CD4-positive, alpha-beta T cell treated with Interleukin-21 for 1 hour (primary cell): ENCODE measurements around the gene ADAMTS2.

Experiments
- DNase-seq: peaks from one replicate; pipeline ENCODE4 v3.0.0-alpha.2; 2020

The ADAMTS2 gene

DNA sequence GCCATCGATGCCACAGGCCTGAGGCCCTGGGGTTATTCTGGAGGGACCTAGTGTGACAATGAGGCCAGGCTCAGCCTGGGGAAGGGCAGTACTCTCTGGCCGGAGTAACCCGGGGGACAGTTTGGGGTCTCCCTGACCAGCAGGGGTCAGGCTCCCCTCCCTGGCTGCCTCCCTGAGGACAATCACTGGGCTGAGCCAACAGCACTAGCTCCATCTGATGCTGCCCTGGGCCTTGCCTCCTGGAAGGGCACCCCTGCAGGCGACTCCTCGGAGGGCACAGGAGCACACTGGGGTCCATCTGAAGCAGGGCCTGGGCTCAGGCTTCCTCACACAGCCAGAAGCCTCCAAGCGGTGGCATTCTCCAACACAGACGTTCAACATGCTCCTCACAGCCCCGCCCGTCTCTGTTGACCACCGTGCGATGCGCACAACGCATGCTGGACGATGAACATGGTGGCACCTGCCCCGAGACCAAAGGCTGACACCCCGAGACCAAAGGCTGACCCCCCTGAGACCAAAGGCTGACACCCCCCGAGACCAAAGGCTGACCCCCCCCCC lies 68.3 kb downstream of the ADAMTS2 start:
- DNase-seq = no peak

DNA sequence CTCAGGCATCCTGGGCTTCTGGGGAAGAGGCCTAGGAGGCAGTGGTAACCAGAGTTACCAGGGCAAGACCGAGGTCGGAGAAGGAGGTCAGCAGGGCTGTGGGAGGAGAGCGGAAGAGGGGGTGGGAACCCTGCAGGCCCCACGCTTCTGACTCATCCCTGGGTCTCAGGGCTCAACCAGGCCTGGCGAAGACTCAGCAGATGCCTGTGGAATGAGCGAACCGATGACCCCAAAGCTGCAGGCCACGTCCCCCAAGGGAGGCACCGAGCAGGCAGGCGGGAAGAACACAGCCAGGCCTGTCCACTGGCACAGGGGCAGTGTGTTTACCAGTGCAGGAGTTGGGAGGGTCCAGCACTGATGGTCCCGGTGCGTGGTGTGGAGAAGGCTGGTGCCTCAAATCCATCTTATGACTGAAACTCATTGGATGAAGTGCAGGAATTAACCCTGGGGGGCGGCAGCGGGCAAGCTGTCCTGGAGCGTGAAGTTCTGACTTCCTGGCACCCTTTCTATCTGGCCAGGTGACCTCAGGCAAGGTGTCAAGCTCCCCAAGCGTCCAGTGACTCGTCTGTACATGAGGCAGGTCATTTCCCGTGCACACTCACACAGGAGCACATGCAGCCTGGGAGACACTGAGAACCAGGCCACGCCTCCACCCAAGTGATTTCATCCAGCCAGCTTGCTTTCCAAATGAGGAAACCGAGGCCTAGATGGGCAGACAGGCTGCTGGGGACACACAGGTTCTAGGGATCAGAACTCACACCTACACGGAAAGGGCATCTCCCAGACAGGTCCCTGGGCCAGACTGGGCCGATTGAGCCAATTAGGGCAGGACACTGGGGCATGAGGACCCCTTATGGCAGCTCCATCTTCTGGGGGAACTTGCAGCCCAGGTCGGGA lies 69.1 kb downstream of the ADAMTS2 start:
- no peak for DNase-seq

DNA sequence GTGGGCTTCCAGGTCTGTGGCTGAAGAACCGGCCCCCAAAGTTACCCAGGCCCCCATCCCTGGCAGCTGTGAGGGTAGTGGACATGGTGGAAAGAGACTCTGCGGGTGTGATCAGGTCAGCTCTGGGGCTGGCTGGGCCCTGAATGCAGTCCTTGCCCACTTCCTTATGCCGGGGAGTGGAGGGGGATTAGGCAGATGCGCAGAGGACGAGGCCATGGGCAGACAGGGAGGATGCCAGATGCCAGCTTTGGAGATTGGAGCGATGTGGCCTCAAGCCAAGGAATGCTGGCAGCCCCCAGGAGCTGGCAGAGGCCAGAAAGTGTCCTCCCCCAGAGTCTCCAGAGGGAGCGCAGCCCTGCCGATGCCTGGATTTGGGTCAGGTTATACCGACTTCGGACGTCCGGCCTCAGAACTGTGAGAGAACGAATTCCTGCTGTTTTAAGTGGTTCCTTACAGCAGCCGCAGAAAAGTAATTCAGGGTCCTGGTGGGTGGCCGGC lies 69.8 kb downstream of the ADAMTS2 start:
- DNase-seq = no peak

DNA sequence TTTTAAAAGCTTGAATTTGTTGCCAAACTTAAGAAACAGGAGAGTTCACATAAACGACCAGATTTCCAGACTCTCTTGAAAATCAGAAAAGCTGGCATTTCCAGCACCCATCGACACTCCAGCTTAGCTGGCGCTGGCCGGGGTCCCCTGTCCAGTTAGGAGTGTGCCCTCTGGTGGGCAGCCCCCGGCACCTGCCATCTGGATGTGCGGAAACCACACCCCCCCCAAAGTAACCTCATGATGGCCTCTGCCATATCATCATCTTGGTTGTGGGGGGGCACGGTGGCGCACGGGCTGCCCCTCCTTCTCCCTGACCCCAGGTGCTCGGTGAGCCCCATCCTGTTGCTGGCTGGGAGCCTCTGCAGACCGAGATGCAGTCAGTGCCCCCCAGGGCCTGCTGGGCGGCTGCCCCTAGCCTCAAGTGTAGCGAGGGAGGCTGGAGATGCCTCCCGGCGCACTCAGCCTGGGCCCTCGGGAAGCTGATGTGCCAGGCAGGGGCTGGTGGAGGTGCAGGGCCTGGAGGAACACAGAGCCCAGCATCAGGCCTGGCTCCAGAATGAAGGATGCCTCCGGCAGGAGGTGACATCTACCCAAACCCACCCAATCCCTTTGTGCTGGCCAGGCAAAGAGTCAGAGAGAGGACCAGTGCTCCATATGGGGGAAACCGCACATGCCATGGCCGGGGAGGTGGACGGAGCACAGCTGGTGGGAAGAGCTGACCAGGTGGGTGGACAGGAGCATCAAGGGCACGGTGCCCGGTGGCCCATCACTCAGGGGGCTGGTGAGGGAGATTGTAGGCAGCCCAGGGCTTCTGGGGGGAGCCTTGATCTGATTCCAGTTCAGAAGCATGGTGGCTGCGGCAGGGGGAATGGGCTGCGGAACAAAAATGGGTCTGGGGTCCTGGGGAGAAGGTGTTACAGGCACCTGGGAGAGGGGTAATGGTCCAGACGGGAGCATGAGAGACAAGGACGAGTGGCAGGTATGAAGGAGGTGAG lies 70.6 kb downstream of the ADAMTS2 start:
- no peak for DNase-seq

DNA sequence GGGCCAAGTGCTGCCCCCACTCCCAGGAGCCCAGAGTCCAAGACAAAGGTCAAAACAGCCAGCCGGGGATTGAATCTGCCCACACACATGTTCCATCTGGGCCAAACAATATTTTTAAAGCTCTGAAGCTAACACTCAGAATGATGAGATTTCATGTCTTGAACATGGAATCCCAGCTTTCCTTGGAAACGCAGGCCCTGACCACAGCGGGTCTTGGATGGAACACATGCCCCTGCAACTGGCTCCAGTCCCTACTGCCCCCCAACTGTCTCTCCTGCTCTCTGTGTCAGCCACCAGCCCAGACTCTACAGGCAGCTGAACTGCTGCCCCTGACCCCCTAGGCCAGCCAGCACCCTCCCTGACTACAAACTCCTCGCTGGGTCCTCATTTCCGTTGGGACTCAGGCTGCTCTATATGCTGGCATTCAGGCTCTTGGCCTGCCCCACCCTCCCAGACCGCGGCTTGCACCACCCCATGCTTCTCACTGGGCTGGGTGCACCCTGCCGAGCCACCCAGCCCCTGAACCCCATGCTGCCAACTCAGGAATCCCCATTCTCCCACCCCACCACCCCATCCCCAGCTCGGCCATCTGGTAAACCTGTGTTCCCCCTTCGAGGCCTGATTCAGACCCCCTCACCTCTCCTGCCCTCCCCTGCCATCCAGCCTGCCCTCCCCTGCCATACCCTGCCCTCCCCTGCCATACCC lies 71.7 kb downstream of the ADAMTS2 start:
- DNase-seq = no peak

DNA sequence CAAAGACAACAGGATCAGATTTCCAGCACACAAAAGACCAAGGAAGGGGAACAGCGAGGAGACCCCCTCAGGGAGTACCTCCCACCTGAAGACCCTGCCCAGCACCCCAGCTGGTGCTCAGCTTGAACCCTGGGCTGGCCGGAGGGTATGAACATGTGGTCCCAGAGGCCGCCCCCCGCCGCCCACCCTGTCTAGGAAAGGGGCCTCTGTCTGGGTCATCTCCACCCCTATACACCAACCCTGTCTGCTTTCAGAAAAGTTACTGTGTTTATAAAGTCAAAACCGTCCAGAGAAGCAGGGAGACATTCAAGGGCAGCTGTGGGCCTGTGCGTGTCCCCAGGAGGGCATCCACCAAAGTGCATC lies 72.2 kb downstream of the ADAMTS2 start:
- no peak for DNase-seq

DNA sequence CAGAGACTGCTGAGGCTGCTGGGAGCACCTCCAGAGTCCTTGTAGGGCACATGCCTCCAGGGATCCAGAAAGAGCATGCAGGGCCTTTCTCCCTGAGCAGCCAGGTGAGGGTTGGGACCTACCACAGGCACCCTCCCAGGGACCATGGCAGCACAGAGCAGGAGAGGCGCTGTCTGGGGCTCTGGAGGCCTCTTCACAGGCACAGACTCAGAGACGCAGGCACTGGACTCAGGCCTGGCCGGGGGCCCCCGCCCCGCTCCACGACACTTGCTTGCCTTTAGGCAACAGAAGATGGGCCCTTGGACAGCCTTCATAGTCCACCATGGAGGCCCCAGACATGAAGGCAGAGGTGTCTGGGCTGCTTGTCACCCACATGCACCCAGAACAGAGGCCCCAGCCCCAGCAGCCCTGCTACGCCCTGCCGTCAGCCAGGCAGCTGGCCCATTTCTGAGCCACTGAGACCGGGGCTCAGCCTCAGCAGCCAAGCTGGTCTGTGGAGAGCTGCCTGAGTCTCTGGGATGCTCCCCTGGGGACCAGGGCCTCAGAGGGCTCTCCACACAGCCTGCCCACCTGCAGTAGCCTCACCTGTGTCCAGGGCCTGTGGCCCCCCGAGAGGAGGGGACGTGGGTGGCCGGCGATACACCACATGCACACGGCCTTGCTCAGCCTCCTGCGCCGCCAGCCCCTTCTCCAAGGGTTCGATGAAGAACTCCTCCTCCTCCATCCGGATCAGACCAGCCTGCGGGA lies 72.8 kb downstream of the ADAMTS2 start:
- DNase-seq = no peak

DNA sequence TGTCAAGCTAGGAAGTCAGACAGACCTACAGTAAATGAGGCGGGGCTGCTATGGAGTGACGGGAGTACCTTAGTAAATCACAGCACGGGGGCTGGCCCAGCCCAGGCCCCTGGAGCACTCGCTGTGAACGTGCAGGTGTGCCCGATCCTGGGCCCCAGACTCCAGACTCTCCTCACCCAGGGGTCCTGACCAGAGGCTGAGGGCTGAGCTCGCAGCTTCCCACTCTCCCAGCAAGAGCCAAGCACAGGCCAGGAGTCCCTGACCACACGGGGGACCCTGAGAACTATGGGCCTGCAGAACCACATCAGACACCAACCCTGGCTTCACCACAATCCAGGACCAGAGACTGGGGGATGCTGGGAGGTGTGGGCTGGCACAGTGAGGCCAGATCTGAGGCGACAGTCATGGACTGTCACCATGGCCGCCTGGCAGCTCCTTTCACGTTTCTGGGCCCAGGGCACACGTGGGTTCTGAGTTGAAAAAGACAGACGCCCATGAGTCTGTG lies 73.4 kb downstream of the ADAMTS2 start:
- DNase-seq = no peak

DNA sequence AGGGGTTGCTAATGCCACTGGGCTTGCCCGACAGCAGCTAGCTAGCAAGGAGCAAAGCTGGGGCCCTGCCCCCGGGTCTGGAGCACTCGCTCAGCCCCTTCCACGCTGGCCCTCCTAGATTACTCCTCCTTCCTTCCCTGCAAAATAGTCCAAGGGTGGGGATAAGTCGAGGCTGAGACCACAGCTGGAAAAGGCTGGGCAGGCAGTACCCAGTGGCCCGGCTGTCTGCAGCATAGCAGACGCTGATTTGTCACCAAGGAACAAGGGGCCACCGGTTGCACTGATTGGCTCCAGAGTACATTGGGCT lies 73.9 kb downstream of the ADAMTS2 start:
- DNase-seq = no peak

DNA sequence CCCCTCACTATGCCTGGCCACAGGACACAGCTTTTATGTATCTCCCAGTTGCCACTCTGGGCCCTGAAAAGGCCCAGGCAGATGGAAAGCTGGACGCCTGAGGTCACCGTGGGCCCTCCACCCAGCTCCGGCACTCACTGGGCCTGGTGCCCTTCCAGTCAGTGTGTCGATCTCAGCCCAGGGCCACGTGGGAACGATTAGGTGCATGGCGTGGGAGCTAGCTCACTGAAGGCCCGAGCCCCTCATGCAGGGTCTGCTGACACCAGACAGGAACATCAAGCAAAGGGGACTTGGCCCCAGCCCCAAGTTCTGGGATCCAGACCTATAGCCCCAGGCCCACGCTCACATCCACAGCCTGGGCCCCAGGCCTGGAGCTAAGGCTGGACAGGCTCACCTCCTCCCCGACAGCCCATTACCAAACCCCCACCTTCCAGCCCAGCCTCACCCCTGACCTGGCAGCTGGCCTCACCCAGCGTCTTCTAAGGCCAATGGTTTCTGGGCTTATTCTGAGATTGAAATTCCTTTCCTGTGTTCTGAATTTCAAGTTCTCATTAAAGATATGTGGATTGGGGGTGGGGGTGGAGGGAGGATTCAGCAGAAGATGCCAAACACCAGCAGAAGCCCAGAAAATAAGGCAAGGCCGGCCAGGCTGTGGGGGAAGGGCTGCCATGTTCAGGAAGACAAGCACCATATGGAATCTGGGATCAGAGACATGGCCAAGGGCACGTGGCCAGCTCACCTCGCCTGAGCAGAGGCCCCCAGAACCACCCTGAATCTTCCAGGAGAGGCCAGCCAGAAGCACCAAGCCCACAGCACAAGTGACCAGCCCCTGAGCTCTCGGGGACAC lies 74.5 kb downstream of the ADAMTS2 start:
- DNase-seq = no peak

DNA sequence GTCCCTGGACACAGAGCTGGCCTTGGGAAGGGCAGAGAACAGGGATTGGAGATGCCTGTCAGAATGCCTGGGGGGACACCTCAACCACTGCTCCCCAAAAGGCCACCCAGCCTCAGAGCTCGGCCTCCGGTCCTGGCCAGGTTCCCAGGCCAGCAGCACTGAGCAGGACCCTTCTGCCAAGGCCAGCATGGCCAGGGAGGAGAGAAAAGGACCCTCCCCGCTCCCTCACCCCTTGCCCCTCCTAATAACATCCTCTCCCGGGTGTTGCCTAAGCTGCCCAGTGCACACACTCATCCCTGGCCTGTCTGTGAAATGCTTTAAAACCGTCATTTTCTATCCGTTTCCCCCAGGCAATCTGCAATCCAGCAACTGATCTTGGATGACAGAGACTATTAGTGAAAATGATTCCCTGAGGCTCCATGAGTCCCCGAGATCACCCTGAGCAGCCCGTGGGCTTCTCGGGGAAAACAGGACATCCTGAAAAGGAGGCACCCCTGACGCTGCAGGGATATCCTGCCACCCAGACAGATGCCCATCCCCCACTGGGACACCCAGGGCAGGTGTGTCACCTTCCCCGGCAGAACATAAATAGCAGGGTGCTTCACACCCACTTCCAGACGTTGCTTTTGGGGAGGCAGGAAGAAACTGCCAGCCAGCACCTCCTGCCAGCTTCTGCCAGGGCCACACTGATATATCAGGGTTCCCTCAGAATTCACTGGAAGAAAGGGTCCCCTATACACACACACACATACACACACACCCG lies 75.3 kb downstream of the ADAMTS2 start:
- DNase-seq = no peak

DNA sequence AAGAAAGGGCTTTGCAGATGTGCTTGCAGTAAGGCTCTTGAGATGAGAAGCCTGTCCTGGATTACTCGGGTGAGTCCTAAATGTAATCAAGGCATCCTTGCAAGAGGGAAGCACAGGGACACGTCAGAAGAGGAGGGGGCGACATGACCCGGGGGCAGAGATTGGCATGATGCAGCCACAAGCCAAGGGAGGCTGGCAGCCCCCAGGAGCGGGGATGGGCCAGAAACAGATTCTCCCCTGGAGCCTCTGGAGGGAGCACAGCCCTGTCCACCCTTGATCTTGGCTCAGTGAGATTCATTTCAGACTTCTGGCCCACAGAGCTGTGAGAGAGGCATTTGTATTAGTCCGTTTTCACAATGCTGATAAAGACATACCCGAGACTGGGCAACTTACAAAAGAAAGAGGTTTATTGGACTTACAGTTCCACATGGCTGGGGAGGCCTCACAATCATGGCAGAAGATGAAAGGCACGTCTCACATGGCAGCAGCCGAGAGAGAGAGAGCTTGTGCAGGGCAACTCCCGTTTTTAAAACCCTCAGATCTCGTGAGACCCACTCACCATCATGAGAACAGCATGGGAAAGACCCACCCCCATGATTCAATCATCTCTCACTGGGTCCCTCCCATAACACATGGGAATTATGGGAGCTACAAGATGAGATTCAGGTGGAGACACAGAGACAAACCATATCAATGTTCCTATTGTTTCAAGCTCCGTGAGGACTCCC lies 76.1 kb downstream of the ADAMTS2 start:
- DNase-seq = no peak

DNA sequence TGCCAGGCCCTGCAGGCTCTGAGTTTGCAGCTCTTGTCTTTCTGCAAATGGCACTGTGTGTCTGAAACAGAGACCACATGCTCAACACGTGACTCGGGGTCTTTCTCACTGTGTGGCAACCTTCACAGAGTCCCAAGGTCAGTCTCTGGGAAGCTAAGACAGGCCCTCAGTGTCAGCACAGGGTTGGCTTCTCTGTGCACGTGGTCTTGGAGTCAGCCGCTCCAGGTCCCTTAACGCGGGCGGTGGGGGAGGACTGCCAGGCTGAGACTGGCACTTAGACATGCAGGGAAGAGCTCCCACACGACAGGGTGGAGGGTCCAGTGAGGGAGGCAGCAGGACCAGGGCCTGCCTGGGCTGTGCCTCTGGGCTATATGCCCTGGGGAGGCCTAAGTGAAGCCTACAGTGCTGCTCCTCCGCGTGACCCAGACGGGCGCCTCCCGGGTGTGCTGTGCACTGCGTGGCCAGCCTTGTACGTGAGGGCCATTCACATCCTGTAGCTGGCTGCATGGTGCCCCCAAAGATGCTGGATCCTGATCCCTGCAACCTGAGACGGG lies 76.8 kb downstream of the ADAMTS2 start:
- DNase-seq = no peak

DNA sequence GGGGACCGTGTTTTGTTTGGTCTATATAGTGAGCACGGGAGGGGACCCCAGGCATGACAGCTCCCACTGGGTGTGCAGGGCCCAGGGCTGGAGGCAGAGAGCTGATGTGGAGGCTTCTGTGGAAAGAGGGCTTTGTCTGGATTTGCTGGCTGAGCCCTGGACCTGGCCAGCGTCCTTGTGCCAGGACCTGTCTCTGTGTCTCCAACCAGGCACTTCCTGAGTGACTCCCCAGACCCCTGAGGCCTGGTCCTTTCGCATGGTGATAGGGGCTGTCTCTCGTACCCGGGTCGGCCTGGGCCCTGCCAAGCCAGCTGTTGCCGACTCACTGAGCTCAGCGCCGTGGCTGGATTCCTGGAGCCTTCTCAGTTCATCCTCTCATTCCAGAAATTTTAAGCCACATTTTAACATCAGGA lies 77.6 kb downstream of the ADAMTS2 start:
- DNase-seq = no peak

DNA sequence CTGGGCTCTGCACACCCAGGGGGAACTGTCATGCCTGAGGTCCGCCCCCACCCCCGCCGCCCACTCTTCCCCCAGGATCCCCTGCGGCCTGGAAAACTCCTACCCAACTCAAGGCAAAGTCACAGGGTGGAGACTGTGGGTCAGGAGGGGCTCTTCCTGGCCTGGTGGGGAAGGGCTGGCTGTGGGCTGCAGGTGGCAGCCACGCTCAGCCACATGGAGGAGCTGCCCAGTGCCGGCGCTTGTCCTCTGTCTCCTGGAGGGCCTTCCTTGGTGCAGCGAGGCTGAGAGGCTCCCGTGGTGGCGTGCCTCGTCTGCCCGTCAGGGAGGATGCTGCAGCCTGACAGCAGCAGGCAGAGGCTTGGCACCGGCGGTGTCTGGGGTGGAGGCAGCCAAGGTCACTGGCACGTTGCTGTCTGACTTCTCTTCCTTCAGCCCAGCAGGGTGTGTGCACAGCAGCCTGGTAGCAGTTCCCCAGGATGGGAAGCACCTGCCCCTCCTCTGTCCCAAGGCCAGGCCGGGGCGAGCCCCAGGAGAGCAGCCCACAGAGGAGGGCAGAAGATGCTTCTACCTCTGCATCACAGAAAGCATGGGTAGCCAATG lies 78.1 kb downstream of the ADAMTS2 start:
- DNase-seq = no peak

DNA sequence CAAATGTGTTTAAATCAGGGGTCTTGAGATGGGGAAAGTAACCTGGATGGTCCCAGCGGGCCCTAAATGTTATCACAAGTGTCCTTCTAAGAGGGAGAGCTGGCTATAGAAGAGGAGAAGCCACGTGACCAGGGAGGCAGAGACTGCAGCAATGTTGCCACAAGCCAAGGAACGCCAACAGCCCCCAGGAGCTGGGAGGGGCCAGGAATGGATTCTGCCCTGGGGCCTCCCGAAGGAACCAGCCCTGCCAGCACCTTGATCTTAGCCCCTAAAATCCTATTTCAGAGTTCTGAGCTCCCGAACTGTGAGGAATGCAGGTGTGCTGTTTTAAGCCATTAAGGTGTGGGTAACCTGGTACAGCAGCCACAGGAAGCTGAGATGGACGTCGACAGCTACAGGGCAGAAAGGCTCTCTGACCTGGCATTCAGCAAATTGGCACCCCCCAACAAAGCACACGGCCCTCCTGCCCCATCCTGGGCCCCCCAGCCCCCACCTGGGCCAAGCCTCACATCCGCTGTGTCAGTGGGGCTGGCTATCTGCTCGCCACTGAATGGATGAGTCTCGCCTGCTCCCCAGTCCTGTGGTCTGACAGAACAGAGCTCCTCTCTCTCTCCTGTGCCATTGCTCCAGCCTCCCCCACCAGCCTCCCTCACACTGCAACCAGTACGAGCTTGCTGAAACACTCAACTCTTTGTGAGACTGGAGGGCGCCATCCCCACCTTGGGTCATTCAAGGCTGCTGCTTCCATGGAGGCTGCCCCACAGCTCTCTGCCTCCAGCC lies 78.8 kb downstream of the ADAMTS2 start:
- no peak for DNase-seq

DNA sequence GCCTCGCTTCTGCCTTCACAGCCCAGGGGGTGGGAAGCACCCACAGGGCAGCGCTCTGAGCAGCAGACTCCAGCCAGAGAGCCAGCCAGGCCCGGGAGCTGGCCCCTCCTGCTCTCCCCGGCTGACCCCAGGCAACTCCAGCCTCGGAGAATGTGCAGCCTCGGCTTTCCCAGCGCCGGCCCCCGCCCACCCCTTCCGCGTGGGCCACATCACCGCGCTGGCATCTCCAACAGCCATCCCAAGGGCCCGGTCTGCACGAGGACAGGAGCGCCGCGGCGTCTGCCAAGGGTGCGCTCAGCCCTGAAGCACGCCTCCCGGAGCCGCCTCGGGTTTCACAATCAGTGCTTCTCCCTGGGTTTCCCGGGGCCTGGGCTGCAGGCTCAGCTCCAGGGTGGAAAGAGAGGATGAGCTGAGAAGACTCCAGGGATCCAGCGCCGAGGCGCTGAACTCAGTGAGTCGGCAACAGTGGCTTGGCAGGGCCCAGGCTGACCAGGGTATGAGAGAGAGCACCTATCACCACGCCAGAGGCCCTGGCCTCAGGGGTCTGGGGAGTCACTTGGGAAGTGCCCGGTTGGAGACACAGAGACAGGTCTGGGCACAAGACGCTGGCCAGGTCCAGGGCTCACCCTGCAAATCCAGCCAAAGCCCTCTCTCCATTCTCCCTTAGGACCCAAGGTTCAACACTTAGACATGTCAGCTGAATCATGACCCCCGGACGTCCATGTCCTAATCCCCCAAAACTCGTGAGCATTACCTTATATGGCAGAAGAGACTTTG lies 79.6 kb downstream of the ADAMTS2 start:
- no peak for DNase-seq
